HepG2 (cell line): ENCODE results near the gene GPER1. TPM values are rescaled to one million over a fixed set of nuclear protein-coding genes. Genes with fewer than 3 reads are reported as not detected.

Source experiments
- ATAC-seq: fragments of 200-7000 bp; cut with Tn5 transposase; 3 replicates; pipeline ENCODE4 v1.9.1; 2020; ENCODE audit warnings: mild to moderate bottlenecking, moderate library complexity
- BruUV-seq: library from RNA; stranded (reverse); fragments of 400-500 nt; replicated peaks from 2 replicates; lab custom pipeline; 2021; lab: Mats Ljungman, UMichigan
- CTCF ChIA-PET: fragments of 300-600 bp; formaldehyde crosslinking; extraction: SDS; loops from one replicate; lab custom pipeline; 2021; ENCODE audit warnings: low total read pairs, inconsistent platforms, low intra/inter-chr PET ratio; lab: Yijun Ruan, JAX
- POLR2A ChIA-PET: fragments of 350-600 bp; sonication (Branson Sonifier 250); formaldehyde crosslinking; loops from one replicate; lab custom pipeline; 2020; ENCODE audit warnings: antibody characterized with exemption, inconsistent platforms; lab: Yijun Ruan, JAX
- DNase-seq: peaks from one replicate; pipeline ENCODE4 v3.0.0-alpha.2; 2015; ENCODE audit warnings: low spot score
- FAIRE-seq: peaks from 3 replicates; lab custom pipeline; 2011; peaks lifted over from hg19 to GRCh38; lab: Jason Lieb, UNC
- H2AFZ ChIP-seq: one replicate; pipeline ENCODE4 v1.6.1; 2011; ENCODE audit warnings: low read length, inconsistent platforms
- H3K27ac ChIP-seq: fragments of 300-600 bp; 3 replicates; pipeline ENCODE4 v1.8.0; 2011; ENCODE audit warnings: mixed run types, mild to moderate bottlenecking, mixed read lengths, low read length, inconsistent platforms; ENCODE audit not compliant: insufficient read depth; ENCODE audit errors: extremely low read length
- H3K27me3 ChIP-seq, 2 experiments: fragments of 200-600 bp in 1 of 2; 2 replicates in 1 of 2; 3 replicates in 1 of 2; pipeline versions ENCODE4 v1.6.0 to v1.8.0; 2011; ENCODE audit warnings: low read length in 2 of 2, mild to moderate bottlenecking in 2 of 2, moderate library complexity in 2 of 2, inconsistent platforms in 1 of 2; ENCODE audit not compliant: insufficient read depth in 2 of 2, control insufficient read depth in 1 of 2
- H3K36me3 ChIP-seq, 2 experiments: fragments of 200-600 bp in 1 of 2; replicated peaks in 1 of 2; 2 replicates in 1 of 2; 3 replicates in 1 of 2; pipeline versions ENCODE4 v1.5.1 to v1.8.0; 2011; ENCODE audit warnings: low read length in 2 of 2, inconsistent platforms in 1 of 2; ENCODE audit not compliant: insufficient read depth in 2 of 2, control insufficient read depth in 1 of 2
- H3K4me1 ChIP-seq: 2 replicates; pipeline ENCODE4 v1.5.1; 2012; ENCODE audit warnings: low read length, inconsistent platforms; ENCODE audit not compliant: insufficient read depth
- H3K4me2 ChIP-seq: 2 replicates; pipeline ENCODE4 v1.6.0; 2011; ENCODE audit warnings: low read depth, low read length, inconsistent platforms
- H3K4me3 ChIP-seq, 3 experiments: fragments of 200-600 bp in 1 of 3; sonication (generic), shearing (Covaris generic) in 1 of 3; replicated peaks in 1 of 3; 2 replicates each; pipeline ENCODE4 v1.5.1; 2011 to 2016; ENCODE audit warnings: low read length in 3 of 3, inconsistent platforms in 2 of 3, low read depth in 2 of 3, mild to moderate bottlenecking in 2 of 3, control low read depth in 1 of 3, mixed read lengths in 1 of 3; ENCODE audit not compliant: insufficient read depth in 1 of 3
- H3K79me2 ChIP-seq: one replicate; pipeline ENCODE4 v1.6.1; 2011; ENCODE audit warnings: low read length, inconsistent platforms; ENCODE audit not compliant: insufficient read depth
- H3K9ac ChIP-seq: 2 replicates; pipeline ENCODE4 v1.6.0; 2011; ENCODE audit warnings: mild to moderate bottlenecking, low read depth, low read length, inconsistent platforms; ENCODE audit not compliant: insufficient read depth
- H3K9me3 ChIP-seq: 2 replicates; pipeline ENCODE4 v1.5.1; 2012; ENCODE audit warnings: mild to moderate bottlenecking, low read length
- H4K20me1 ChIP-seq: 2 replicates; pipeline ENCODE4 v1.6.0; 2011; ENCODE audit warnings: inconsistent platforms, mild to moderate bottlenecking, low read length, moderate library complexity; ENCODE audit not compliant: insufficient read depth
- NFYB ChIP-seq: sonication (generic); formaldehyde crosslinking; IDR thresholded peaks from 2 replicates; pipeline ENCODE4 v1.4.0; 2020; ENCODE audit warnings: missing genetic modification reagents
- ZFP90 ChIP-seq: sonication (generic); formaldehyde crosslinking; IDR thresholded peaks from 2 replicates; pipeline ENCODE4 v1.8.0; 2022; ENCODE audit warnings: missing genetic modification reagents, mild to moderate bottlenecking, inconsistent platforms, borderline replicate concordance
- ZKSCAN1 ChIP-seq: fragments of 150-350 bp; IDR thresholded peaks from 2 replicates; pipeline ENCODE4 v1.6.1; 2014; ENCODE audit warnings: low read length
- ZNF660 ChIP-seq: sonication (generic); formaldehyde crosslinking; IDR thresholded peaks from 2 replicates; pipeline ENCODE4 v1.5.1; 2020; ENCODE audit warnings: mild to moderate bottlenecking, low read depth, missing genetic modification reagents, borderline replicate concordance
- whole genome bisulfite sequencing: methylation state at CpG from one replicate; pipeline ENCODE4 v1.1.6; 2017; ENCODE audit warnings: low lambda C conversion rate; 5-methylcytosine and 5-hydroxymethylcytosine counted together
- in situ Hi-C: cut with HindIII; loops from 2 replicates; pipeline ENCODE4 v1.10.0; 2017; ENCODE audit warnings: low pct_unique_long_range_greater_than_20kb; ENCODE audit not compliant: extremely low pct_ligation_motif_present
- intact Hi-C: fragments of 100-400 bp; cut with micrococcal nuclease; formaldehyde crosslinking; loops from one replicate; pipeline ENCODE4 v1.10.0; 2022; ENCODE audit not compliant: unreplicated experiment
- polyA plus RNA-seq, 8 experiments: library from polyadenylated mRNA; depleted of rRNA in 3 of 8; stranded (reverse) in 7 of 8; unstranded in 1 of 8; fragments of >200 nt; fragmentation: Illumina TruSeq in 4 of 8; extraction: Trizol in 4 of 8; gene quantifications; 2 replicates each; pipeline versions ENCODE4 v1.2.1 to v1.2.3, GENCODE V29; 2011 to 2016; ENCODE audit warnings: low read depth in 4 of 8, missing spikeins in 1 of 8, mixed read lengths in 1 of 8; ENCODE audit not compliant: insufficient read depth in 1 of 8
- total RNA-seq, 5 experiments: library from RNA; depleted of rRNA; stranded (reverse); fragments of >200 nt; fragmentation: Illumina TruSeq; extraction: Trizol; gene quantifications; 2 replicates each; pipeline ENCODE4 v1.2.3, GENCODE V29; 2016; ENCODE audit warnings: low read depth in 1 of 5
- TF ChIP-seq, protein P1 (sequence below): sonication (generic); formaldehyde crosslinking; IDR thresholded peaks from 2 replicates; pipeline ENCODE4 v1.5.1; 2020; ENCODE audit warnings: missing genetic modification reagents, mild to moderate bottlenecking, borderline replicate concordance

The GPER1 gene
- total and polyA plus RNA-seq, 2 of the 13 experiments (the other 11 are each of a cell fraction or from before 2014, with no cell fraction given), result 12.7 to 19.7 TPM

- Histone ChIP-seq H4K20me1 (no peaks in the 10 kb centered on the region), H3K4me2 (no peak overlapping the region), H3K4me3 (no peak overlapping the region), H3K4me1 (peaks cover 4% of the 10 kb centered on the region), H3K27me3 (no peaks in the 10 kb centered on the region), H3K27ac (no peak overlapping the region), H3K79me2 (no peaks in the 10 kb centered on the region), H3K36me3 (peaks cover 9 to 14% of the 10 kb centered on the region in 2 experiments; a peak in 4 of 5 replicates), H3K9me3 (no peaks in the 10 kb centered on the region), H2AFZ (no peak overlapping the region), H3K9ac (no peak overlapping the region)
- TF ChIP-seq NFYB (CRISPR knock-in tag) (no peak), ZNF660 (CRISPR knock-in tag) (no peak), ZKSCAN1 (no peak), ZFP90 (CRISPR knock-in tag) (no peak)
- TF ChIP-seq, protein P1, sequence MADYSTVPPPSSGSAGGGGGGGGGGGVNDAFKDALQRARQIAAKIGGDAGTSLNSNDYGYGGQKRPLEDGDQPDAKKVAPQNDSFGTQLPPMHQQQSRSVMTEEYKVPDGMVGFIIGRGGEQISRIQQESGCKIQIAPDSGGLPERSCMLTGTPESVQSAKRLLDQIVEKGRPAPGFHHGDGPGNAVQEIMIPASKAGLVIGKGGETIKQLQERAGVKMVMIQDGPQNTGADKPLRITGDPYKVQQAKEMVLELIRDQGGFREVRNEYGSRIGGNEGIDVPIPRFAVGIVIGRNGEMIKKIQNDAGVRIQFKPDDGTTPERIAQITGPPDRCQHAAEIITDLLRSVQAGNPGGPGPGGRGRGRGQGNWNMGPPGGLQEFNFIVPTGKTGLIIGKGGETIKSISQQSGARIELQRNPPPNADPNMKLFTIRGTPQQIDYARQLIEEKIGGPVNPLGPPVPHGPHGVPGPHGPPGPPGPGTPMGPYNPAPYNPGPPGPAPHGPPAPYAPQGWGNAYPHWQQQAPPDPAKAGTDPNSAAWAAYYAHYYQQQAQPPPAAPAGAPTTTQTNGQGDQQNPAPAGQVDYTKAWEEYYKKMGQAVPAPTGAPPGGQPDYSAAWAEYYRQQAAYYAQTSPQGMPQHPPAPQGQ (CRISPR knock-in tag), result no peak
- FAIRE-seq (no peak), DNase-seq (no peak), ATAC-seq (peak; percentile 22)
- intact Hi-C loops (no loop called here), in situ Hi-C loops (no loop called here)
- CTCF ChIA-PET, result no interaction called here
- 96% methylated on average over 55 of the region's 55 CpGs for WGBS
- POLR2A ChIA-PET, result no interaction called here
- BruUV-seq, result no TSS peak
Observed at GRCh38 chr7:1059200-1060091, 28.5 kb upstream of the GPER1 start.
